SK-N-SH (cell line): ENCODE results near the gene MBD6.

ENCODE experiments used
- CTCF ChIP-seq: fragments of 200-600 bp; sonication (generic); IDR thresholded peaks from 2 replicates; pipeline ENCODE4 v1.6.1; 2017; ENCODE audit warnings: antibody characterized with exemption, mild to moderate bottlenecking, moderate library complexity
- EZH2phosphoT487 ChIP-seq: fragments of 200-600 bp; sonication (generic); IDR thresholded peaks from 2 replicates; pipeline ENCODE4 v1.6.1; 2017; ENCODE audit warnings: low read depth, mixed run types, mild to moderate bottlenecking, antibody characterized with exemption, moderate library complexity, borderline replicate concordance
- GABPA ChIP-seq: IDR thresholded peaks from 2 replicates; pipeline ENCODE4 v1.4.0; 2012; ENCODE audit warnings: low read depth, mild to moderate bottlenecking
- MAX ChIP-seq: IDR thresholded peaks from 2 replicates; pipeline ENCODE4 v1.4.0; 2012; ENCODE audit warnings: low read depth
- NFIC ChIP-seq: IDR thresholded peaks from 2 replicates; pipeline ENCODE4 v1.4.0; 2012; ENCODE audit warnings: borderline replicate concordance
- POLR2AphosphoS5 ChIP-seq: IDR thresholded peaks from 2 replicates; pipeline ENCODE4 v1.6.1; 2012; ENCODE audit warnings: low read depth, low read length
- RAD21 ChIP-seq: IDR thresholded peaks from 2 replicates; pipeline ENCODE4 v1.6.1; 2012; ENCODE audit warnings: mild to moderate bottlenecking, low read length
- SMC3 ChIP-seq: IDR thresholded peaks from 2 replicates; pipeline ENCODE4 v1.6.1; 2012; ENCODE audit warnings: low read depth, low read length, improper control_type of control experiment

GRCh38 chr12:57489157-57489641 lies 33.4 kb upstream of the MBD6 start:
- TF ChIP-seq RAD21 (no peak), GABPA (no peak), EZH2phosphoT487 (no peak), MAX (no peak), CTCF (no peak), SMC3 (no peak), POLR2AphosphoS5 (no peak), NFIC (no peak)
